ENCODE data around the gene CDK16.

Gene CDK16

GRCh38 chrX:47178337-47178736, 40.1 kb upstream of the CDK16 start:
- no peak for TF ChIP-seq CTCF (IDR thresholded peaks at IDR 0.05; ENCODE audit: low read depth, low read length)
- no peak for DNase-seq (ENCODE audit: low read depth in 2 of 2)
- no peak overlapping the region for H3K4me3 ChIP-seq (replicated peaks in 1 of 2; ENCODE audit: low read depth in 2 of 2, low read length in 2 of 2)

GRCh38 chrX:47179221-47179927, 39.1 kb upstream of the CDK16 start:
- peak; percentile 43 to 55 for DNase-seq (ENCODE audit: low read depth in 2 of 2)
- H3K4me3 ChIP-seq (replicated peaks in 1 of 2; ENCODE audit: low read depth in 2 of 2, low read length in 2 of 2): no peak overlapping the region
- no peak for TF ChIP-seq CTCF (IDR thresholded peaks at IDR 0.05; ENCODE audit: low read depth, low read length)

- no peak for DNase-seq (ENCODE audit: low read depth in 2 of 2)
- no peak overlapping the region for H3K4me3 ChIP-seq (replicated peaks in 1 of 2; ENCODE audit: low read depth in 2 of 2, low read length in 2 of 2)
- no peak for TF ChIP-seq CTCF (IDR thresholded peaks at IDR 0.05; ENCODE audit: low read depth, low read length)
Observed at GRCh38 chrX:47179928-47180255, 38.6 kb upstream of the CDK16 start.

- no peak for TF ChIP-seq CTCF (IDR thresholded peaks at IDR 0.05; ENCODE audit: low read depth, low read length)
- H3K4me3 ChIP-seq (replicated peaks in 1 of 2; ENCODE audit: low read depth in 2 of 2, low read length in 2 of 2): no peak overlapping the region
- no peak for DNase-seq (ENCODE audit: low read depth in 2 of 2)
Observed at GRCh38 chrX:47180346-47180745, 38.1 kb upstream of the CDK16 start.

GRCh38 chrX:47181301-47181700, 37.2 kb upstream of the CDK16 start:
- no peak for DNase-seq (ENCODE audit: low read depth in 2 of 2)
- no peak overlapping the region for H3K4me3 ChIP-seq (replicated peaks in 1 of 2; ENCODE audit: low read depth in 2 of 2, low read length in 2 of 2)
- TF ChIP-seq CTCF (IDR thresholded peaks at IDR 0.05; ENCODE audit: low read depth, low read length): no peak

- DNase-seq (ENCODE audit: low read depth in 2 of 2): no peak
- H3K4me3 ChIP-seq (replicated peaks in 1 of 2; ENCODE audit: low read depth in 2 of 2, low read length in 2 of 2): no peak overlapping the region
- no peak for TF ChIP-seq CTCF (IDR thresholded peaks at IDR 0.05; ENCODE audit: low read depth, low read length)
Observed at GRCh38 chrX:47182106-47182700, 36.3 kb upstream of the CDK16 start.

GRCh38 chrX:47184486-47184885, 34.0 kb upstream of the CDK16 start:
- no peak for DNase-seq (ENCODE audit: low read depth in 2 of 2)
- TF ChIP-seq CTCF (IDR thresholded peaks at IDR 0.05; ENCODE audit: low read depth, low read length): no peak
- no peak overlapping the region for H3K4me3 ChIP-seq (replicated peaks in 1 of 2; ENCODE audit: low read depth in 2 of 2, low read length in 2 of 2)
